ENCODE data around the gene KIF5B. TPM values are rescaled to one million over a fixed set of nuclear protein-coding genes. Genes with fewer than 3 reads are reported as not detected.

The KIF5B gene
- total RNA-seq, 1 donor from 2014 or later: 160 TPM

DNA sequence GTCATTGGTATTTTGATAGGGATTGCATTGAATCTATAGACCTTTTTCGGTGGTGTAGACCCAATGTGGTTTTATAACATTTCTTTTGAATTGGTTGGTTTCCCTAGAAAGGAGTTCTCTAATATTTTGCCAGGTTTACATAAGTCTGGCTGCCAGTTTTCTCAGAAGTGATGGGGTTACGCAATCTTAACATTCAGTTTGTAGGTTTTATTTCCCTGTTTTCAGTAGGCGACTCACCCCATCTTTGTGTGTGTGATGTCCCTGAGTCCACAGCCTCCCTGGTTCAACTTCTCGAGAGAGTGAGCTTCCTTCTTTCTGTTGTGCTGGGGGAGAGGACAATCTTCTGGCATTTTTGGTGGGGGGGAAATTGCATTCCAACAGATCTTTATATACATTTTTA is 9.6 kb upstream of the KIF5B start:
- TF ChIP-seq, protein P1, sequence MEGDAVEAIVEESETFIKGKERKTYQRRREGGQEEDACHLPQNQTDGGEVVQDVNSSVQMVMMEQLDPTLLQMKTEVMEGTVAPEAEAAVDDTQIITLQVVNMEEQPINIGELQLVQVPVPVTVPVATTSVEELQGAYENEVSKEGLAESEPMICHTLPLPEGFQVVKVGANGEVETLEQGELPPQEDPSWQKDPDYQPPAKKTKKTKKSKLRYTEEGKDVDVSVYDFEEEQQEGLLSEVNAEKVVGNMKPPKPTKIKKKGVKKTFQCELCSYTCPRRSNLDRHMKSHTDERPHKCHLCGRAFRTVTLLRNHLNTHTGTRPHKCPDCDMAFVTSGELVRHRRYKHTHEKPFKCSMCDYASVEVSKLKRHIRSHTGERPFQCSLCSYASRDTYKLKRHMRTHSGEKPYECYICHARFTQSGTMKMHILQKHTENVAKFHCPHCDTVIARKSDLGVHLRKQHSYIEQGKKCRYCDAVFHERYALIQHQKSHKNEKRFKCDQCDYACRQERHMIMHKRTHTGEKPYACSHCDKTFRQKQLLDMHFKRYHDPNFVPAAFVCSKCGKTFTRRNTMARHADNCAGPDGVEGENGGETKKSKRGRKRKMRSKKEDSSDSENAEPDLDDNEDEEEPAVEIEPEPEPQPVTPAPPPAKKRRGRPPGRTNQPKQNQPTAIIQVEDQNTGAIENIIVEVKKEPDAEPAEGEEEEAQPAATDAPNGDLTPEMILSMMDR (IDR thresholded peaks at IDR 0.05; ENCODE audit: insufficient read depth, low read depth, low read length): no peak
- TF ChIP-seq EZH2 (IDR thresholded peaks at IDR 0.05; ENCODE audit: insufficient read depth, low read length): no peak
- no peak overlapping the region for H3K27ac ChIP-seq (ENCODE audit: low read depth, low read length)
- Mint-ChIP-seq H3K4me1 (ENCODE audit: low read depth, unreplicated experiment) (no peaks in the 10 kb centered on the region), H3K27me3 (ENCODE audit: low read depth, unreplicated experiment) (no peaks in the 10 kb centered on the region), H3K4me3 (ENCODE audit: unreplicated experiment) (no peak overlapping the region), H3K27ac (ENCODE audit: unreplicated experiment) (no peak overlapping the region), H3K9me3 (ENCODE audit: unreplicated experiment) (peaks cover 1% of the 10 kb centered on the region), H3K36me3 (ENCODE audit: low read depth, unreplicated experiment) (no peaks in the 10 kb centered on the region)
- H3K4me1 ChIP-seq (ENCODE audit: insufficient read depth, low read length): no peaks in the 10 kb centered on the region
- no peaks in the 10 kb centered on the region for H3K9me3 ChIP-seq (ENCODE audit: insufficient read depth, low read depth, low read length)
- H3K36me3 ChIP-seq (ENCODE audit: insufficient read depth, low read length): no peaks in the 10 kb centered on the region
- H4K20me1 ChIP-seq (ENCODE audit: insufficient read depth, low read length): no peaks in the 10 kb centered on the region
- FAIRE-seq (no peak), DNase-seq (ENCODE audit: low read depth) (peak; percentile 50)
- no peak overlapping the region for H2AFZ ChIP-seq (ENCODE audit: low read depth, low read length)
- H3K4me3 ChIP-seq (ENCODE audit: insufficient read depth, low read depth, low read length): no peak overlapping the region
- no peaks in the 10 kb centered on the region for H3K79me2 ChIP-seq (ENCODE audit: insufficient read depth, low read length)
- no peak overlapping the region for H3K4me2 ChIP-seq (ENCODE audit: low read length)
- no peaks in the 10 kb centered on the region for H3K27me3 ChIP-seq (ENCODE audit: insufficient read depth, low read length)
- no peak overlapping the region for H3K9ac ChIP-seq (ENCODE audit: low read length)

DNA sequence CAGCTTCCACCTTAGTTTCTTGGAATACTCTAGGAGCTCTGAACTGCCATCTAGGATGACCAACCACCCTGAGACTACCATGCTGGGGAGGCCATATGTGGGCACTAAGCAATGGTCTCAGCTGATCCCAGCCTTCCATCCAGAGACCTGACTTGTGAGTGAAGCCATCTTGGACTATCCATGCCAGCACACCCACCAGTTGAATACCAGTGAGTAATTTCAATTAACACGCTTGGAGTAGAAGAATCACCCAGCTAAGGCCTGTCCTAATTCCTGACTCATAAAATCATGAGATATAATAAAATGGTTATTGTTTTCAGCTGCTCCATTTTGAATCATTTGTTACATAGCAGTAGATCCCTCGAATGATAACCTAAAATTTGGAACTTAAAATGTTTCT is 5.2 kb upstream of the KIF5B start:
- Mint-ChIP-seq H3K27ac (ENCODE audit: unreplicated experiment) (no peak overlapping the region), H3K36me3 (ENCODE audit: low read depth, unreplicated experiment) (no peaks in the 10 kb centered on the region), H3K27me3 (ENCODE audit: low read depth, unreplicated experiment) (no peaks in the 10 kb centered on the region), H3K4me3 (ENCODE audit: unreplicated experiment) (no peak overlapping the region), H3K4me1 (ENCODE audit: low read depth, unreplicated experiment) (peaks cover 4% of the 10 kb centered on the region), H3K9me3 (ENCODE audit: unreplicated experiment) (peaks cover 1% of the 10 kb centered on the region)
- H3K4me3 ChIP-seq (ENCODE audit: insufficient read depth, low read depth, low read length): no peak overlapping the region
- no peaks in the 10 kb centered on the region for H3K9me3 ChIP-seq (ENCODE audit: insufficient read depth, low read depth, low read length)
- no peak overlapping the region for H3K27ac ChIP-seq (ENCODE audit: low read depth, low read length)
- DNase-seq (ENCODE audit: low read depth) (no peak), FAIRE-seq (no peak)
- no peaks in the 10 kb centered on the region for H3K79me2 ChIP-seq (ENCODE audit: insufficient read depth, low read length)
- H4K20me1 ChIP-seq (ENCODE audit: insufficient read depth, low read length): no peaks in the 10 kb centered on the region
- no peaks in the 10 kb centered on the region for H3K27me3 ChIP-seq (ENCODE audit: insufficient read depth, low read length)
- H3K4me2 ChIP-seq (ENCODE audit: low read length): no peak overlapping the region
- H2AFZ ChIP-seq (ENCODE audit: low read depth, low read length): no peak overlapping the region
- no peaks in the 10 kb centered on the region for H3K36me3 ChIP-seq (ENCODE audit: insufficient read depth, low read length)
- H3K4me1 ChIP-seq (ENCODE audit: insufficient read depth, low read length): peaks cover 3% of the 10 kb centered on the region
- TF ChIP-seq, protein P1 (IDR thresholded peaks at IDR 0.05; ENCODE audit: insufficient read depth, low read depth, low read length): no peak
- TF ChIP-seq EZH2 (IDR thresholded peaks at IDR 0.05; ENCODE audit: insufficient read depth, low read length): no peak
- no peak overlapping the region for H3K9ac ChIP-seq (ENCODE audit: low read length)

DNA sequence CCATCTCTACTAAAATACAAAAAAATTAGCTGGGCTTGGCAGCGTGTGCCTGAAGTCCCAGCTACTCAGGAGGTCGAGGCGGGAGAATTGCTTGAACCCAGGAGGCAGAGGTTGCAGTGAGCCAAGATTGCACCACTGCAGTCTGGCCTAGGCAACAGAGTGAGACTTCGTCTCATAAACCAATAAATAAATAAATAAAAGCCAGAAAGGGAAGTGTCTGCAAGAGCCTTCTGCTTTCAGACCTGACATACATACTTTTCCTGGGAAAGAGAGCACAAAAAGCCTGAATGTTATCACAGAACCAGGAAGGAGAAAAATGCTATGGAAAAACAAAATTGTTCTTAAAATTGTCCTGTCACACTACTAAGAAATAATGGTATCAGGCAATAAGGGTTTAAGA is 4.1 kb upstream of the KIF5B start:
- Histone ChIP-seq H3K27me3 (ENCODE audit: insufficient read depth, low read length) (no peaks in the 10 kb centered on the region), H3K9me3 (ENCODE audit: insufficient read depth, low read depth, low read length) (no peaks in the 10 kb centered on the region), H3K4me2 (ENCODE audit: low read length) (no peak overlapping the region), H2AFZ (ENCODE audit: low read depth, low read length) (no peak overlapping the region), H3K79me2 (ENCODE audit: insufficient read depth, low read length) (peaks cover 10% of the 10 kb centered on the region), H4K20me1 (ENCODE audit: insufficient read depth, low read length) (peaks cover 4% of the 10 kb centered on the region), H3K9ac (ENCODE audit: low read length) (no peak overlapping the region), H3K4me1 (ENCODE audit: insufficient read depth, low read length) (peaks cover 3% of the 10 kb centered on the region), H3K27ac (ENCODE audit: low read depth, low read length) (no peak overlapping the region), H3K4me3 (ENCODE audit: insufficient read depth, low read depth, low read length) (no peak overlapping the region), H3K36me3 (ENCODE audit: insufficient read depth, low read length) (no peaks in the 10 kb centered on the region)
- H3K9me3 Mint-ChIP-seq (ENCODE audit: unreplicated experiment): no peaks in the 10 kb centered on the region
- H3K4me3 Mint-ChIP-seq (ENCODE audit: unreplicated experiment): no peak overlapping the region
- H3K4me1 Mint-ChIP-seq (ENCODE audit: low read depth, unreplicated experiment): peaks cover 4% of the 10 kb centered on the region
- no peaks in the 10 kb centered on the region for H3K27me3 Mint-ChIP-seq (ENCODE audit: low read depth, unreplicated experiment)
- H3K36me3 Mint-ChIP-seq (ENCODE audit: low read depth, unreplicated experiment): no peaks in the 10 kb centered on the region
- FAIRE-seq (no peak), DNase-seq (ENCODE audit: low read depth) (no peak)
- TF ChIP-seq, protein P1 (IDR thresholded peaks at IDR 0.05; ENCODE audit: insufficient read depth, low read depth, low read length): no peak
- no peak for TF ChIP-seq EZH2 (IDR thresholded peaks at IDR 0.05; ENCODE audit: insufficient read depth, low read length)
- no peak overlapping the region for H3K27ac Mint-ChIP-seq (ENCODE audit: unreplicated experiment)

Data from astrocyte (in vitro differentiated cells and primary cell).